IMR-90 (cell line): ENCODE measurements around the gene MND1. TPM values are rescaled to one million over a fixed set of nuclear protein-coding genes. Genes with fewer than 3 reads are reported as not detected.

ENCODE experiments used
- ATAC-seq: fragments of 200-7000 bp; cut with Tn5 transposase; 2 replicates; pipeline ENCODE4 v1.9.1; 2020; ENCODE audit warnings: low read depth, mild to moderate bottlenecking, moderate library complexity
- BruUV-seq: library from RNA; stranded (reverse); fragments of 400-500 nt; replicated peaks from 2 replicates; lab custom pipeline; 2021; lab: Mats Ljungman, UMichigan
- CTCF ChIA-PET: fragments of 300-600 bp; formaldehyde crosslinking; extraction: SDS; loops from one replicate; lab custom pipeline; 2021; ENCODE audit warnings: antibody characterized with exemption; lab: Yijun Ruan, JAX
- POLR2A ChIA-PET: fragments of 300-600 bp; sonication (Branson Sonifier 250); formaldehyde crosslinking; loops from one replicate; lab custom pipeline; 2022; ENCODE audit warnings: antibody characterized with exemption; ENCODE audit not compliant: unreplicated experiment; lab: Charles Lee
- DNase-seq: peaks from one replicate; pipeline ENCODE4 v3.0.0; 2013
- H2AFZ ChIP-seq: replicated peaks from 2 replicates; pipeline ENCODE3; 2013; ENCODE audit warnings: low read length, mild to moderate bottlenecking; ENCODE audit not compliant: poor library complexity
- H2AK5ac ChIP-seq: 2 replicates; pipeline ENCODE4 v1.6.1; 2013; ENCODE audit warnings: low read depth, low read length, inconsistent platforms
- H2AK9ac ChIP-seq: replicated peaks from 2 replicates; pipeline ENCODE3; 2013; ENCODE audit warnings: mild to moderate bottlenecking, low read depth, low read length, moderate library complexity; ENCODE audit not compliant: poor library complexity
- H2BK120ac ChIP-seq: 2 replicates; pipeline ENCODE4 v1.6.1; 2013; ENCODE audit warnings: low read depth, low read length, inconsistent platforms
- H2BK15ac ChIP-seq: 3 replicates; pipeline ENCODE4 v1.6.1; 2013; ENCODE audit warnings: low read depth, low read length, inconsistent platforms
- H2BK20ac ChIP-seq: 2 replicates; pipeline ENCODE4 v1.6.1; 2013; ENCODE audit warnings: low read depth, mild to moderate bottlenecking, inconsistent platforms, low read length, moderate library complexity
- H2BK5ac ChIP-seq: 2 replicates; pipeline ENCODE4 v1.6.1; 2013; ENCODE audit warnings: mild to moderate bottlenecking, low read depth, low read length, inconsistent platforms; ENCODE audit not compliant: poor library complexity, severe bottlenecking
- H3K14ac ChIP-seq: replicated peaks from 2 replicates; pipeline ENCODE4 v1.6.1; 2013; ENCODE audit warnings: low read depth, low read length, inconsistent platforms
- H3K18ac ChIP-seq: 2 replicates; pipeline ENCODE4 v1.6.1; 2013; ENCODE audit warnings: low read depth, low read length, control low read depth
- H3K23ac ChIP-seq: 2 replicates; pipeline ENCODE4 v1.6.1; 2013; ENCODE audit warnings: low read depth, low read length, inconsistent platforms
- H3K27ac ChIP-seq: 2 replicates; pipeline ENCODE4 v1.5.1; 2013; ENCODE audit warnings: mild to moderate bottlenecking, control low read depth, low read length; ENCODE audit not compliant: insufficient read depth
- H3K27me3 ChIP-seq: 2 replicates; pipeline ENCODE4 v1.6.1; 2013; ENCODE audit warnings: low read length; ENCODE audit not compliant: control insufficient read depth, insufficient read depth
- H3K36me3 ChIP-seq: 2 replicates; pipeline ENCODE4 v1.6.1; 2013; ENCODE audit warnings: low read length, mixed read lengths; ENCODE audit not compliant: control insufficient read depth, insufficient read depth
- H3K4ac ChIP-seq: 2 replicates; pipeline ENCODE4 v1.6.1; 2013; ENCODE audit warnings: low read depth, low read length, inconsistent platforms
- H3K4me1 ChIP-seq: 2 replicates; pipeline ENCODE4 v1.6.1; 2013; ENCODE audit warnings: low read length, mixed read lengths; ENCODE audit not compliant: control insufficient read depth, insufficient read depth
- H3K4me2 ChIP-seq: 2 replicates; pipeline ENCODE4 v1.6.1; 2013; ENCODE audit warnings: low read depth, mild to moderate bottlenecking, control low read depth, low read length, moderate library complexity
- H3K4me3 ChIP-seq: 2 replicates; pipeline ENCODE4 v1.5.1; 2013; ENCODE audit warnings: low read depth, mild to moderate bottlenecking, control low read depth, low read length, moderate library complexity; ENCODE audit not compliant: insufficient read depth
- H3K56ac ChIP-seq: 2 replicates; pipeline ENCODE4 v1.6.1; 2013; ENCODE audit warnings: low read length, inconsistent platforms; ENCODE audit not compliant: insufficient read depth; ENCODE audit errors: extremely low read depth
- H3K79me1 ChIP-seq, 2 experiments: 2 replicates each; pipeline ENCODE4 v1.6.1; 2013; ENCODE audit warnings: low read length in 2 of 2, inconsistent platforms in 1 of 2, low read depth in 1 of 2
- H3K9ac ChIP-seq: 2 replicates; pipeline ENCODE4 v1.6.1; 2013; ENCODE audit warnings: low read depth, low read length, control low read depth
- H3K9me1 ChIP-seq: 2 replicates; pipeline ENCODE4 v1.6.1; 2013; ENCODE audit warnings: low read length, inconsistent platforms; ENCODE audit not compliant: insufficient read depth
- H3K9me3 ChIP-seq: 2 replicates; pipeline ENCODE4 v1.6.1; 2013; ENCODE audit warnings: low read length; ENCODE audit not compliant: control insufficient read depth, insufficient read depth
- H4K20me1 ChIP-seq: 2 replicates; pipeline ENCODE4 v1.6.1; 2013; ENCODE audit warnings: low read length, inconsistent platforms; ENCODE audit not compliant: insufficient read depth
- H4K5ac ChIP-seq: 2 replicates; pipeline ENCODE4 v1.6.1; 2013; ENCODE audit warnings: mild to moderate bottlenecking, low read depth, low read length, control low read depth
- H4K8ac ChIP-seq, 2 experiments: 2 replicates each; pipeline ENCODE4 v1.6.1; 2013; ENCODE audit warnings: low read depth in 2 of 2, low read length in 2 of 2, control low read depth in 1 of 2, inconsistent platforms in 1 of 2
- H4K91ac ChIP-seq: 2 replicates; pipeline ENCODE4 v1.6.1; 2013; ENCODE audit warnings: low read depth, low read length, inconsistent platforms; ENCODE audit not compliant: insufficient read depth
- FOS ChIP-seq: fragments of 150-350 bp; IDR thresholded peaks from 2 replicates; pipeline ENCODE4 v1.6.1; 2016; ENCODE audit warnings: low read depth, low read length
- MXI1 ChIP-seq: IDR thresholded peaks from 2 replicates; pipeline ENCODE4 v1.6.1; 2012; ENCODE audit warnings: low read depth, mild to moderate bottlenecking, low read length, moderate library complexity, borderline replicate concordance
- NFE2L2 ChIP-seq: fragments of 150-350 bp; IDR thresholded peaks from 2 replicates; pipeline ENCODE4 v1.6.1; 2016; ENCODE audit warnings: low read depth, mild to moderate bottlenecking, low read length
- RAD21 ChIP-seq: IDR thresholded peaks from 2 replicates; pipeline ENCODE4 v1.6.1; 2012; ENCODE audit warnings: low read length, improper control_type of control experiment
- RCOR1 ChIP-seq: IDR thresholded peaks from 2 replicates; pipeline ENCODE4 v1.6.1; 2012; ENCODE audit warnings: mild to moderate bottlenecking, low read length, improper control_type of control experiment; ENCODE audit not compliant: insufficient replicate concordance
- WGBS, 2 experiments: methylation state at CpG; one replicate each; pipeline versions ENCODE4 v1.1.5 to v1.1.7; 2013; ENCODE audit warnings: missing lambda C conversion rate in 2 of 2; ENCODE audit not compliant: insufficient read length in 1 of 2; ENCODE audit errors: extremely low coverage in 2 of 2; 5-methylcytosine and 5-hydroxymethylcytosine counted together
- dilution Hi-C: fragments of 300-500 bp; cut with HindIII; formaldehyde crosslinking; loops from one replicate; pipeline ENCODE4 v1.14.3; 2018; ENCODE audit warnings: low sequenced_read_pairs; ENCODE audit not compliant: unreplicated experiment
- in situ Hi-C: fragments of 300-500 bp; cut with MboI; formaldehyde crosslinking; loops from 3 replicates; pipeline ENCODE4 v1.14.3; 2019; ENCODE audit warnings: low sequenced_read_pairs, inconsistent platforms, mixed read lengths
- intact Hi-C: fragments of 100-400 bp; cut with micrococcal nuclease; formaldehyde crosslinking; loops from 2 replicates; pipeline ENCODE4 v1.10.0; 2022
- polyA plus RNA-seq, 3 experiments: library from polyadenylated mRNA; depleted of rRNA; stranded (reverse); fragments of >200 nt; gene quantifications; 2 replicates each; pipeline ENCODE4 v1.2.3, GENCODE V29; 2012; ENCODE audit warnings: low replicate concordance in 1 of 3
- total RNA-seq: library from RNA; depleted of rRNA; stranded (reverse); fragments of >200 nt; gene quantifications from 2 replicates; pipeline ENCODE4 v1.2.3, GENCODE V29; 2012

Gene MND1
- total and polyA plus RNA-seq, 2 of the 4 experiments (the other 2 are of a cell fraction), result 0.36 to 3.5 TPM

DNA sequence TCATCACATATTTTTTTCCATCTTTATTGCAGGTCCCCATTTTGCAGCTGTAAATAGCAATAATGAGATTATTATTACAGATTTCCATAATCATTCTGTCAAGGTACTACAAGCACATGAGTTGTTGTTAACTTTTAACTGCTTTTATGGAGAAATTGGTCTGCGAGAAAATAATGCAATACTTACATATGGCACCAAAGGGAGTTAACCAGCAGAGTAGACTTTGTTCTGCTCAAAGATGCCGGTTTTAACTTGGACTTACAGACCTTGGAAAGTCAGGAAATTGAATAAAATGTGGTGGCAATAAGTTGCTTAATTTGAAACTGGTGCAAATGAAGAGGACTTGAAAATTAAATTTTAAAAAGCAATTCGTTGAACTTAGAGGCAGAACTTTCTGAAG is 20.4 kb upstream of the MND1 start:
- H2AK5ac ChIP-seq, result no peak overlapping the region
- H3K27ac ChIP-seq, result no peak overlapping the region
- CTCF ChIA-PET, result no interaction called here
- no peak for DNase-seq
- H3K9ac ChIP-seq, result no peak overlapping the region
- H3K79me1 ChIP-seq, result no peaks in the 10 kb centered on the region
- no peak overlapping the region for H3K23ac ChIP-seq
- no peak overlapping the region for H3K18ac ChIP-seq
- H3K27me3 ChIP-seq, result no peaks in the 10 kb centered on the region
- BruUV-seq, result no TSS peak
- H3K56ac ChIP-seq, result no peak overlapping the region
- H4K5ac ChIP-seq, result no peak overlapping the region
- H3K4me3 ChIP-seq, result no peak overlapping the region
- H3K9me1 ChIP-seq, result no peaks in the 10 kb centered on the region
- H2BK15ac ChIP-seq, result no peak overlapping the region
- H3K9me3 ChIP-seq, result no peaks in the 10 kb centered on the region
- intact Hi-C loops, result loop anchor here (10.0 kb wide), 1 partner anchor 479 kb away; no protein-coding TSS in a partner anchor
- H2AFZ ChIP-seq, result no peak overlapping the region
- H4K8ac ChIP-seq, result no peak overlapping the region
- WGBS, 2 experiments, result no CpG with 5 or more reads among the region's 3 CpGs
- in situ Hi-C loops, result no loop called here
- no peaks in the 10 kb centered on the region for H3K4me1 ChIP-seq
- H3K36me3 ChIP-seq, result peaks cover 11% of the 10 kb centered on the region
- dilution Hi-C loops, result no loop called here
- H3K4ac ChIP-seq, result no peak overlapping the region
- no peak overlapping the region for H2BK20ac ChIP-seq
- POLR2A ChIA-PET, result no interaction called here
- TF ChIP-seq MXI1, result no peak
- no peak for TF ChIP-seq RAD21
- no peak for TF ChIP-seq FOS
- no peak for TF ChIP-seq NFE2L2
- no peak for TF ChIP-seq RCOR1
- no peaks in the 10 kb centered on the region for H4K20me1 ChIP-seq
- H2BK120ac ChIP-seq, result no peak overlapping the region
- no peak for ATAC-seq
- H3K4me2 ChIP-seq, result no peak overlapping the region
- H4K91ac ChIP-seq, result no peak overlapping the region
- H3K14ac ChIP-seq, result no peak overlapping the region
- no peak overlapping the region for H2AK9ac ChIP-seq
- no peak overlapping the region for H2BK5ac ChIP-seq
